ENCODE measurements around the gene ZNF487. TPM values are rescaled to one million over a fixed set of nuclear protein-coding genes. Genes with fewer than 3 reads are reported as not detected.

ZNF487 gene
- total and polyA plus RNA-seq, 2 of the 13 experiments (the other 11 are each of a cell fraction or from before 2014, with no cell fraction given), result 7.4 to 8.8 TPM

GRCh38 chr10:43407576-43408330 is 29.2 kb upstream of the ZNF487 start (continued):
- TF ChIP-seq ZNF407 (CRISPR knock-in tag; IDR thresholded peaks at IDR 0.05; ENCODE audit: not compliant biosample characterization) (no peak), BATF2 (CRISPR knock-in tag; IDR thresholded peaks at IDR 0.05) (no peak), ZSCAN9 (CRISPR knock-in tag; IDR thresholded peaks at IDR 0.05; ENCODE audit: borderline replicate concordance) (peak; percentile 61; the same call in 1 of the 2 replicates), ZNF564 (CRISPR knock-in tag; IDR thresholded peaks at IDR 0.05) (no peak), AFF4 (CRISPR knock-in tag; IDR thresholded peaks at IDR 0.05) (no peak), HNRNPUL1 (IDR thresholded peaks at IDR 0.05; ENCODE audit: low read depth, low read length) (no peak), DMTF1 (CRISPR knock-in tag; IDR thresholded peaks at IDR 0.05) (no peak), MYPOP (CRISPR knock-in tag; IDR thresholded peaks at IDR 0.05) (peak; percentile 83; the same call in 1 of the 2 replicates)

All from HepG2 (cell line).